Umbilical cord (tissue), 2 donors: ENCODE measurements around the gene EDN3. TPM values are rescaled to one million over a fixed set of nuclear protein-coding genes. Genes with fewer than 3 reads are reported as not detected.

Source experiments
- DNase-seq: peaks from one replicate; pipeline ENCODE4 v3.0.0-alpha.2; 2015; ENCODE audit warnings: low spot score
- total RNA-seq: library from RNA; depleted of rRNA; stranded (reverse); fragments of >200 nt; gene quantifications from one replicate; pipeline ENCODE4 v1.2.3, GENCODE V29; 2014; ENCODE audit warnings: low replicate concordance; ENCODE audit not compliant: insufficient read depth

Gene EDN3
- total RNA-seq, 1 donor from 2014 or later: 18.5 TPM

GRCh38 chr20:59308493-59309201 lies 8.2 kb downstream of the EDN3 start:
- DNase-seq: no peak

- DNase-seq: no peak
Observed at GRCh38 chr20:59309218-59309617, 8.8 kb downstream of the EDN3 start.

GRCh38 chr20:59314997-59315396 lies 14.6 kb downstream of the EDN3 start:
- no peak for DNase-seq

GRCh38 chr20:59316911-59317731 lies 16.7 kb downstream of the EDN3 start:
- DNase-seq: no peak

- no peak for DNase-seq
Observed at GRCh38 chr20:59318201-59318790, 17.9 kb downstream of the EDN3 start.

GRCh38 chr20:59318803-59319202 lies 18.4 kb downstream of the EDN3 start:
- DNase-seq: no peak

GRCh38 chr20:59320426-59320825 lies 20.0 kb downstream of the EDN3 start:
- no peak for DNase-seq

GRCh38 chr20:59320854-59321647 lies 20.6 kb downstream of the EDN3 start:
- no peak for DNase-seq

GRCh38 chr20:59322081-59322480 lies 21.7 kb downstream of the EDN3 start:
- no peak for DNase-seq

GRCh38 chr20:59322585-59323454 lies 22.4 kb downstream of the EDN3 start:
- no peak for DNase-seq

GRCh38 chr20:59323731-59324130 lies 23.3 kb downstream of the EDN3 start:
- peak; percentile 33 for DNase-seq

GRCh38 chr20:59324521-59325141 lies 24.2 kb downstream of the EDN3 start:
- DNase-seq: peak; percentile 76

GRCh38 chr20:59325142-59325523 lies 24.7 kb downstream of the EDN3 start:
- DNase-seq: no peak

GRCh38 chr20:59326188-59326587 lies 25.8 kb downstream of the EDN3 start:
- no peak for DNase-seq

GRCh38 chr20:59328071-59328470 lies 27.7 kb downstream of the EDN3 start:
- no peak for DNase-seq

- no peak for DNase-seq
Observed at GRCh38 chr20:59331721-59332329, 31.4 kb downstream of the EDN3 start.

GRCh38 chr20:59333260-59333845 lies 32.9 kb downstream of the EDN3 start:
- no peak for DNase-seq

- no peak for DNase-seq
Observed at GRCh38 chr20:59333951-59334350, 33.5 kb downstream of the EDN3 start.

GRCh38 chr20:59334651-59335300 lies 34.4 kb downstream of the EDN3 start:
- DNase-seq: no peak
